GM21526 (cell line): ENCODE results near the gene DAPP1.
"Not testable (repeated sequence)": the region's sequence is repeated elsewhere in the genome, so short reads cannot be mapped to it uniquely, and the experiment has no call there.

Source experiments
- ATAC-seq: cut with Tn5 transposase; IDR thresholded peaks from one replicate; pipeline ENCODE4 v1.9.1; 2021; ENCODE audit warnings: moderate library complexity; ENCODE audit not compliant: unreplicated experiment, low FRiP score

DAPP1 gene

DNA sequence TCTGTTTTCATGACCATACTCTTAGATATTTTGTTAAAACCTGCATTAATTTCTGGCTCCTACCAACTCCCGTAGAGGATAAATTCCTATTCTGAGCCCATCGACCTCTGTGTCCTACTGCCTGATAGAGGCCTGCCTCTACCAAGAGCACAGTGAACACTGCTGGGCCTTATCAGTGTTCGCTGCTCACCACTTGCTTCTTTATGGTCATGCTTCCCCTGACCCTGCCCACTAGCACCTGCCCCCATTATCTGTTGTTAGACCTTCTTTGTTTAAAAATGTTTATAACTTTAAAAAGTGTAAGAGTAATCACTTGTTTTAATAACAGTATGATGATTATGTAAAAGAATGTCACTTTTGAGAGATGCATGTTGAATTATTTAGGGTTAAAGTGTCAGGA, 6.1 kb downstream of the DAPP1 start:
- ATAC-seq = no peak

DNA sequence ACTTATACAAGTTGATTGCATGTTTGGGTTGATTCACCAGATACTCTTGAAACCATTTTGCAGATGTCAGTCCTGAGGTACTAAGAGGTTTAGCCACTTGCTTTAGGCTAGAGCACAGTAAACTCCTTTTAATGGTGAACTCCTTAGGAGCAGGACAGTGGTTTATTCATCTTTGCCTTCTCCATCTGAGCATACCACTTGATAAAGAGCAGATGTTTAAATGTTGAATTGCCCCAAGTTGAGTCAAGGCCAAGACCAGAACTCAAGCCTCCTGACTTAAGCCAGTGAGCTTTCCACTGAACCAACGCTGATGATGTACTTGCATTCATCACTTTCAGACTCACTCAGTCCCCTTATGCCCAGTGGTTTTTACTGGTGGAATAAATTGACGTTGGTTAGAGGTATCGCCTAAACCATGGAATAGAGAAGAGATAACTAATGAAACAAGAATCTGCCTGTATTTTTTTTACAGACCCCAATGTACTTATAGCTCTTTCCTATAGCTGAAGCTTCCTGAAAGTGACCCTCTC, 7.5 kb downstream of the DAPP1 start:
- no peak for ATAC-seq

DNA sequence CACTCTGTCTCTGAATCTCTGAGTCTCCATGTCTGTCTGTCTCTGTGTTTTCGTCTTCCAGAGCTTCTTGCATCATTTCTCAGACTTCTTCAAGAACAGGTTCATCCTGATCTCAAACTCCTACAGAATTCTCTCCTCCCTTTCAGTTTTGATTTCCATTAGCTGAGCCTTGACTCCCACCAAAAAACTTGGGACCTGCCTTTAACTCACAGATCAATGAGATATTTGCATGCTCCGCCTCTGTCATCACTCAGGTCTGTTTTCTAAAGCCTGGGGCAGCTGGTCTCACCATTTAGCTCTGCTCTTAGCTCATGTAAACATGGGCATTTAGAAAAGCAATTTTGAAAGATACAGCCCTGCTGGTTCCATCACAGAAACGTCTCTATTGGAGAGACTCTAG, 8.6 kb downstream of the DAPP1 start:
- no peak for ATAC-seq

DNA sequence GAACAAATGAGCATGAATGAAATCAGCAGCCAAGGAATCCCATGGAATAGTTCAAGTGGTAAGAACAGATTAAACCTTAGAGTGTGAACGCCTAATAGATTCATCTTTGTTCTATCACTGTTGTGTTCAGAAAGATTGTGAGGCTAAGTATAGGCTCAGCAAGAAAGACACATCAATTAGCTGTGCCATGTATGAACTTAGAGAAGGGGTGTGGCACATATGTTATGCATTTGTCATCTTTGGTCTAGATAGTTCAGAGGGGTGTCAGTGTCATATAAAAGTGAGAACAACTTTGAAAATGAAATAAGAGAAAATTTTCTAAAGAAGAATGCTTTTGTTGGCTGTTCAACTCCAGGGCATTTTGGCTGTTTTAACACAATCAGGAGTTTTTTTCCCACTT, 9.4 kb downstream of the DAPP1 start:
- ATAC-seq = no peak

DNA sequence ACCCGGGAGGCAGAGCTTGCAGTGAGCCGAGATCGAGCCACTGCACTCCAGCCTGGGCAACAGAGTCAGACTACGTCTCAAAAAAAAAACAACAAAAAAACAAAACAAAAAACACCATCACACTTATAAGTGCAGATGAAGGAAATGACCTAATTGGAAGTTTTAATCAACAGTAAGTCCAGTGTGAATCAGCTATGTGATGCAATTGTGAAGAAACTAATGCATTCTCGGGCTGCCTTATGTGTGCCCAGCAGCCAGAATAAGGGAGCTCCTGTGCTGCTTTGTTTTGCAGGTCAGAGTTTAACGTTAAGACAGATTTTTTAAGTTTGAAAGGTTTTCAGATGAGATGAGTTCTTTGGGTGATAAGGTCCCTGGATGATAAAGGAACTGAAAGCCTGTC, 10.8 kb downstream of the DAPP1 start:
- no peak for ATAC-seq

DNA sequence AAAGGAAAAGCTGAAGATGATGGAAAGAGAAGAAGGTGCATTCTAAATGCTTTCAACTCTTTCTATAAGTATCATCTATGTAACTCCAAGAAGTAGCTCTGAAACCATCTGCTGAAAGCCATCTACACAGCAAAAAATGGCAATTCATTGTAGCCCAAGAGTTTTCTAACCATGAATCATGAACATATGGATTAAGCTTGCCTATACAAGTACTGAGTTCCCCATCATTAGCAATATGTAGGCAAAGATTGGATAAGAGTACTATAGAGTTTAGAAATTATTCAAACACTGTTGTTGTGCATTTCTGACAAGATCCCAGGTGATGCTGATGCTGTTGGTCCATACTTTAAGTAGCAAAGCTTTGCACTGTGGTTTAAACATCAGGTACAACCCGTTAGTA, 11.2 kb downstream of the DAPP1 start:
- ATAC-seq = no peak

DNA sequence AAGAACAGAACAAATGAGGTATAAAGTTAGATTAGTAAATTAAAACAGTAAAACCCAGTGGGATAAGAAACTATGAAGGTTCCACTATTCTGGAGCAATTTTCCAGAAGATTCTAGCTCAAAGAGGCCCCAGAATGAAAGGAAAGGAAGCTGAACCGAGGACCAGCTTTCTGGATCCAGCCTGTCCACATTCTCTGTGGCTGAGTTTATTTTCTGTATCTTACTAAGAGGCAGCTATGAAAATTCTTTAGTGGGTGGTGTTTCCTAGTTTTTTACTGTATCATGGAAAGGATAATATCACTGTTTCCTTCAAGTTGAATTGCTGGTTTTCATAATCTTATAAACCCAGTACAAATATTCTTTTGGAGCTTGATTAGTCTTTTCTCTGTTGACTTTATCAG, 11.8 kb downstream of the DAPP1 start:
- no peak for ATAC-seq

DNA sequence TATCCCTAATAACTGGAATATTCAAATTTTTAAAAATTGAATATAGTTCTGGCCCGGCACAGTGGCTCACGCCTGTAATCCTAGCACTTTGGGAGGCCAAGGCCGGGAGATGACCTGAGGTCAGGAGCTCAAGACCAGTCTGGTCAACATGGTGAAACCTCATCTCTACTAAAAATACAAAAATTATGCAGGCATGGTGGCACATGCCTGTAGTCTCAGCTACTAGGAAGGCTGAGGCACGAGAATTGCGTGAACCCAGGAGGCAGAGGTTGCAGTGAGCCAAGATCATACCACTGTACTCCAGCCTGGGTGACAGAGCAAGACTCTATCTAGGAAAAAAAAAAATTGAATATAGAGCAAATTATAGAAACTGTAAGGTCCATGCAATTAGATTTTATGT, 13.4 kb downstream of the DAPP1 start:
- not testable (repeated sequence) for ATAC-seq

DNA sequence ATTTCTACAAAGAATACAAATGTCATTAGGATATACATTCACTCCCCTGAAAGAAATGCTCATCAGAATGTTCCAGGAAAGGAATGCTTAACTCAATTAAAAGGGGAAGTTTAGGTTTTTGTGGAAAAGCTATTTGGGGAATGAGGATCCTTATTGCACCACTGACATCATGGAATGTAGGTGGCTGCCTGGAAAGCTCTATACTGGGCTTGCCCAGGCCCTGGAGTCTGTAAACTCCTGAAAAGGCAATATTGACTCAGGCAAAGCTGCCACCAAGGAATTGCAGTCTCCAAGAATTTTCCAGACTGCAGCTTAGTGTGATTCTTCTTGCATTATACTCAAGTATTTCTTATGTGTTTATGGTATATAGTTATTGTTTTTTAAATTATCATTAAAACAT, 15.7 kb downstream of the DAPP1 start:
- ATAC-seq = no peak

DNA sequence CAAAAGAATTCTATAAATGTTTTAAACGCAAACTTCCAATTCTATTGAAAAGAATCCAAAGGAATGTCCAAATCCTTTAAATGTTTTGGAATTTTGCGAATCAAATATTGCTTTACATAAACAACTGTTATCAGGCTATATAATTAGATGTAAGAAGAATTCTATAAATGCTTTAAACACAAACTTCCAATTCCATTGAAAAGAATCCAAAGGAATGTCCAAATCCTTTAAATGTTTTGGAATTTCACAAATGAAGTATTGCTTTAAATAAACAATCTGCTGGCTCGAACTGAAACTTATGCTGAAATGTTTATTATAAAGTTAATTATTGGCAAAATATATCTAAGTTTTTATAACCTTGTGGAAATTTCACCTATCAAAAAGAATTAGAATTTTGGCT, 16.1 kb downstream of the DAPP1 start:
- ATAC-seq = no peak

DNA sequence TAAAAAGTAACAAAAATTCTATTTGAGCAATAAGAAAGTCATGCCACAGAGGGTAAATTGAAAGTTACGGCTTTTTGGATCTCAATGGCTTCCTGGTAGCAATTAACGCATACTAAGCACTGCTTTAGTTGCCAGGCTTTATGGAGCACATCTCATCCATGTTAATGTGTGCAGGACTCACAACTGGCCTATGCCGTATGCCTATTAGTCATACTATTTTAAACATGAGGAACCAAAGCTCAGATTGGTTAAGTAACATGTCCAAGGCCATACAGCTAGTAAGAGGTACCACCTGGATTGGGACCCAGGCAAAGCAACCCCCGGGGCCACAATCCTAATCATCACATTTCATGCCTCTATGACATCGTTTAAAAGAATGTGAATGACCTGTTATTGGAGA, 17.1 kb downstream of the DAPP1 start:
- ATAC-seq = no peak

DNA sequence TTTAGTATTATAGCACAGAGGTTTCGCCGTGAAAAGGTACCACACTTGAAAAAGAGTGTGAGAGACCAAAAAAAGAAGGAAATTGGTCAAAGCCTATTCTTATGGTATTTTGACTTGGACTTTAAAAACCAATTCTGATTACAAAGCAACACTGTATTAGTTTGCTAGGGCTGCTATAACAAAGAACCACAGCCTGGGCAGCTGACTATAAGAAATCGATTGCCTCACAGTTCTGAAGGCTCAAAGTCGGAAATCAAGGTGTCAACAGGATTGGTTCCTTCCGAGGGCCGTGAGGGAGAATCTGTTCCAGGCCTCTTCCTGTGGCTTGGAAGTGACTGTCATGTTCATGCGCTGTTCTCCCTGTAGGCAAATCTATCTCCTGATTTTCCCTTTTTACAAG, 17.9 kb downstream of the DAPP1 start:
- no peak for ATAC-seq

DNA sequence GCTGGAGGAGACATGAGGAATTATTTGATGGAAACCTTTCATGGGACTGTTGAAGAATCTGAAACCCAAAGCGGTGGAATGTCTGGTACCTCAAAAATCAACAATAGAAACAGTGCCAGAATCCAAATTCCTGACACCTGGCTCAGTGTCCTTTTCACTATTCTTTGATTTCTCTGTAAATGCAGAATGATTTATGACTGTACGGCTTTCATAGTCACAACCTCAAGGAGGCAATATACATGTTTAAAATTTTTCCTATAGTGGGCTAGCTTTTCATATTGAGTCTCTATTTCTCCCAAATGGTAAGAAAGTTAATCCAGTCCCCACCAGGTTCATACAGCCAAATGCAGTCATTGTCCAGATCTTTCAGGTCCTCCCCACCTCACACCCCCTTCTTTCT, 19.3 kb downstream of the DAPP1 start:
- ATAC-seq = no peak

DNA sequence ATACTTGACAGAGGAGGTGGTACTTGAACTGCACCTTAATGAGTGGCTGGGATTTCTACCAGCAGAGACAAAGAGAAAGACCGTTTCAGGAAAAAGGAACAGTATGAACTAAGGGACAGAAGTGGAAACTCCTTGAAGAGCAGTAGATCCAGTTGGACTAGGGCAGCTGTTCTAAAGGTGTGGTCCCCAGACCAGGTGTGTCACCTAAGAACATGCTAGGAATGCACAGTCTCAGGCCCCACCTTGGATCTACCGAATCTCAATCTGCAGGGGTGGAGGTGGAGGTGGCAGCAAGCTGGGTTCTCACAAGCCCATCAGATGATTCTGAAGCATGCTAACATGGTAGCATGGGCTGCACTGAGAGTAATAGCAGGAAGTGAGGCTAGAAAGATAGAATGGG, 22.3 kb downstream of the DAPP1 start:
- no peak for ATAC-seq

DNA sequence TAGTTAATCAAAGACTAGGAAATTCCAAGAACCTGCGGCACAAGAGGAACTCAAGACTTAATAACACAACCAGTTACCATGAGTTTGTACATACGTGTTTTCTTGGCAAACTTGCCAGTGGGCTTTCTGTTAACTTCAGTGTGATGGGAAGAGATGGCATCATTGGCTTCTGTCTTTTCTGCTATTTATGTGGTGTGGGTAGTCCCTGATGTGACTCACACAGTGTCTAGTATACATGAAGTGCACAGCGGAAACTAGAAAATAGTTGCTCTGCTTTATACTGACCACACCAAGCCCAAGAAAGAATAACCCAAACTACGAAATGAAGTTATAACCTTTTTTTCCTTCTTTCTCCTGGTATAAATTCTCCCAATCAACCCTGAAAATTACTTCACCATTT, 24.5 kb downstream of the DAPP1 start:
- ATAC-seq = no peak

DNA sequence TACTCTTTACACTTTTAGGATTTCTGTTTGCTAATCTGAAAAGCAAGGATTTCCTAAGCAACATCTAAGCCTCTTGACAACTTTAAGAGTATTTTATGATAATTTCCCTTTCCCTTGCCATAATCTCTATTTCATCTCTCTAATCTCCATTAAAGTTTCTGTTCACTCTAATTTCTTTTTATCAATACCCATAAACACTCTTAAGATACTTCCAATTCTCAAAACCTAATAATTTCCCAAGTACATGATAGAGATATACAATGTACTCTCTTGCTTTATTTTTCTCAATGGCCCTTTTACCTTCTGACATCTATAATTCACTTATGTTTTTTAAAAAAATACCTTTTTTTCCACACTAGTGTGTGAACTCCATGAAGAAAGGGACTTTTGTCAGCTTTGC, 26.8 kb downstream of the DAPP1 start:
- no peak for ATAC-seq

DNA sequence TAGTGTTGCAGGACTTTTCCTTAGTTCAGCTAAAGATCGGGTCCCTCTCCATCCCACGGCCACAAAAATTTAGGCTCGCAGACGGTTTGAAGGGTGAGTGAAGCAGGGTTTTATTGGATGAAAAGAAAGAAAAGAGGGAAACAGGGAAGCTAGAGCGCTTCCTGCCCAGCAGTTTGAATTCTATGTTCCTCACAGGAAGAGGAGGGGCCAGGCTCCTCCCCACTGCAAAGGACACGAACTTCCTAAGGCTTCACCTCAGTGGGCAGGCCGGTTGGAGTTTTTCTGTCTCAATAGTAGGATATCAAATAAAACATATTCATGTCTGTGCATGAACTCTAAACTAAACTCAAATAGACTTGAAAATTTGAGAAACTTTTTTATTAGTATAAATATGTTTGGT, 27.4 kb downstream of the DAPP1 start:
- ATAC-seq = no peak

DNA sequence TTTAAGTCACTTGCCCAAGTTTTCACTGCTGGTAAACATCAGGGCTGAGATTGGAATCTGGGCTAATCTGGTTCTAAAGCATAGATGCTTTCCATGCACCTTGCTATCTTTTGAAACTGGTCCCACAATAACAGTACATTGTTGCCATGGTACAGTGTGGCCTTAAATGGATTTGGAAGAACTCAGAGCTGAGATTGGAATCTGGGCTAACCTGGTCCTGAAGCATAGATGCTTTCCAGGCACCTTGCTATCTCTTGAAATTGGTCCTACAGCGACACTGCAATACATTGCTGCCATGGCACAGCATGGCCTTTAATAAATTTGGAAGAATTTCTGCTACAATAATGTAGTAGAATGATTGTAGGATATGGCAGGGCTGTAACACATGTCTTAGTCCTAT, 28.6 kb downstream of the DAPP1 start:
- ATAC-seq = no peak

DNA sequence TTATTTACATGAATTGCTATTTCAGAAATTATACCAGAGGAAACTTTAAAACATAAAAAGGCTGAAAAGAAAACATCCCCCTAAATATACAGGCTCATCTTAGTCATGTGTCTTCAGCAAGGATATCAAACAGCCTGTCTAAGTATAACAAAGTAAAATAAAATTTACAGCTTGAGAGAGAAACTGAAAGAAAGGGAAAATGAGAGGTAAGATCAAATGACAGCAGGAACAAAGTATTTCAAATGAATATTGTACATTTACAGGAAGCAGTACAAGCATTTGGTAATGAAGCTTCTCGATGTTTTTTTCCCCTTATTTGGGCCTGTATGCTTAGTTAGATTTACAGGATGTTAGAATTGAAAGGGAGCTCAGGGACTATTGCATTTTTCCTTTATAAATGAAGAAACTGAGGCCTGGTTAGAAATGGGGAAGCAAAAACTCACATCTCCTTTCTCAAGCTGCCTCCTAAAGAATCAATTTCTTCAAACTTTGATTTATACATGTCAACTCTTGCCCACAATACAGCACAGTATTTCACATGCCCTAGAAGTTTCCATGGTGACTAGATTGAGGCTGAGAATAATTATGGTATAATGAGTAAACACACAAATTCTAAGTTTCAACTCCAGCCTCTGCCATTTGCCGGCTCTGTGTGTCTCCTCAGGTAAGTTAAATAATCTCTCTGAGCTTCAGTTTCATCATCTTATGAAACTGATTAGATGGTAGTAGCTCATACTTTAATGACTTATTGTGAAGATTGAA, 29.3 kb downstream of the DAPP1 start:
- ATAC-seq = no peak

DNA sequence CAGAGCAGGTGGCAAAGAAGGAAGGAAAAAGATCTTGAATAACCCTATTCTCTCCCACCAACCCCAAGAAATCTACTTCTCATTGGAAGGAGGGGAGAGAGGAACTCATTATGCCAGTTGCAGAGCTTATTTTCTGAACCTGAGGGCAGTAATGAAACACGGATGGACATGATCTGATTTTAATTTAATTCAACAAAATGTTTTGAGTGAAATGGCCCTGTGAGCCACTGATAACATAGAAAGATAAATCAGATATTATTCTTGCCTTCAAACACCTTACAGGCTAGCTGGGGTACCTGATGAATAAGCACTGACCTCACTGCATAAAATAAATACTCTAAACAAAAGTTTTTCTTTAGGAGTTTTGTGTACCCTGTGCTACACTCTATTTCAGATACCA, 30.3 kb downstream of the DAPP1 start:
- no peak for ATAC-seq

DNA sequence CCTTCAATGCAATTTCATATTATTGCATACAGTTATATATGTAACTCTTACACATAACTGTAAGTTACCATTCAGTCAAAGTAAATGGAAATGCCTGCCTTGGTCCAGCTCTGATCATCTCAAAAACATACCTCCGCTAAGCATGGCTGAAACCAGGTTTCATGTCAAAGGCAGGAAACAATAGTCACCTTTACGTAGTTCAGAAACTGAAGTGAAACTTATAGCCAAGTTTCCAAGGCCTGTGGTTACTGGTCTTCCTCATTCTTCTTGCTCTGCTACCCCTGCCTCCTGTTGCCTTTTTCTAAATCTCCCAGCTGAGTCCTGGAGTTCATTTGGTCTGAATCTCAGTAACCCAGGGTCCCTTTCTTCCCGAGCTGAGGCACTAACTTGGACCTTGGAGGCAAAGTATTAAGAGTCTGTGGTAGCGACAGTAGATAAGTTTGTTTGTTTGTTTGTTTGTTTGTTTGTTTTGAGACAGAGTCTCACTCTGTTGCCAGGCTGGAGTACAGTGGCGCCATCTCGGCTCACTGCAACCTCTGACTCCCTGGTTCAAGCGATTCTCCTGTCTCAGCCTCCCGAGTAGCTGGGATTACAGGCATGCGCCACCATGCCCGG, 30.8 kb downstream of the DAPP1 start:
- peak; percentile 75 for ATAC-seq

DNA sequence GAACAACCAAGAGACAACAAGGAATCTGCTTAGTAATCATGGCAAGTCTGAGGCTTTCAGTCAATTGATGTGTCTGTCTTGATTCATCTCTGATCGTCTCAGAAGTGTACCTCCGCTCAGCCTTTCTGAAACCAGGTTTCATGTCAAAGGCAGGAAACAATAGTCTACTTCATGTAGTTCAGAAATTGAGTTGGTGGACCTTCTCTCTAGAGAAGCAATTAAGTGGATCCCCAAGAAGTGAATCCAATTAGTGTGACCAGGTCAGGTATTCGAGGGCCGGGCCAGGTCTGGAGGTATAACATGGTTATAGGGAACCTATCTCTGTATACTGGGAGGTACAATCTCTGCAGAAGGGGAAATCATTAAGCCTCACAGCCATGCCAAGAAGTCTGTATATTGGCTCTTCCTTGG, 32.0 kb downstream of the DAPP1 start:
- ATAC-seq = peak; percentile 44
